NOMO-1 (cell line): ENCODE data around the gene MCRS1.
"Not testable (repeated sequence)": the region's sequence is repeated elsewhere in the genome, so short reads cannot be mapped to it uniquely, and the experiment has no call there.

ENCODE experiments used
- DNase-seq, 2 experiments: peaks; one replicate each; lab custom pipeline; 2025; ENCODE audit not compliant: unreplicated experiment in 2 of 2; lab: John Stamatoyannopoulos, UW

The MCRS1 gene

GRCh38 chr12:49524660-49525324, 43.1 kb downstream of the MCRS1 start:
- DNase-seq = no peak

GRCh38 chr12:49521389-49521788, 46.6 kb downstream of the MCRS1 start:
- DNase-seq = no peak

GRCh38 chr12:49519574-49519936, 48.4 kb downstream of the MCRS1 start:
- DNase-seq = no peak

GRCh38 chr12:49518914-49519573, 48.9 kb downstream of the MCRS1 start:
- no peak for DNase-seq

DNA sequence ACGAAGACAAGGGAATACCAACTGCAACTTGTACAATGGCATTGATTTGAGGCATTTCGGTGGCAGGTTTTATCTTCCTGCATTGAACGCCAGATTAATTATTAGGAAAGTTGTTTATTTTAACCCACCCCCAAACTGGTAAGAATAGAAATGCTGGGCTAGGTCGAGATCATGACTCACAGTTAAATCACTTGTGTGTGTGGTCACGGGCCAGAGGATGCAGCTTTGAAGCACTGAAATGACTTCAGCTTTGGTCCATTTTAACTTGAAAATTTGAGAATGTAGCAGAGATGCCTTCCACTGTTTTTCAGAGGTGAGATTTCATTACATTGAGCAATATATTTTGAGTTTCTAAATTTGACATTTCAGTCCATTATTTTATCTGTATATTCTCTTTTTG, 52.7 kb downstream of the MCRS1 start:
- no peak for DNase-seq

- DNase-seq = no peak
Observed at GRCh38 chr12:49512546-49512945, 55.4 kb downstream of the MCRS1 start.

DNA sequence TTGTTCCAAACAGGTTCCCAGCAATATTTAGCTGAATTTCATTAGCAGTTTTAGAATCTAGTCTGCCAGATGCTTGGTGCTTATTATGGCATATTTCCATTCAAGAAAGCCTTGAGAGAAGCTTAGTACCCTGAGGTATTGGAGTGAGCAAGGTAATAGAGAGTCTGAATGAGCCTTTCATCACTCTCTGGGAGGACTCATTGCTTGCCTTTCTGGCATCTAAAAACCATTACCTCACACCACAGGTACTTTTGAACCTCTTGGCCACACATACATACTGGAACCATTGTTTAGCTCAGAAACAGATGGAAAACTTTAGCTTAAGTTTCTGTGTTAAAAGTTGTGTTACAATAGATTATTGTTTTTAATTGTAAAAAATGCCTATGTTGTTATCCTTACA, 56.5 kb downstream of the MCRS1 start:
- no peak for DNase-seq

GRCh38 chr12:49509681-49510080, 58.3 kb downstream of the MCRS1 start:
- not testable (repeated sequence) for DNase-seq
